Activated CD4-positive, alpha-beta T cell treated with anti-CD3 and anti-CD28 coated beads, Interleukin-2, amount 50 U/mL, for 48 hours (primary cell): ENCODE measurements around the gene SPATA13.
A peak's percentile ranks its signal among the peaks of the same experiment; 100 is the strongest.

Experiments
- DNase-seq, 2 experiments: peaks; one replicate each; pipeline ENCODE4 v3.0.0-alpha.2; 2020

The SPATA13 gene

DNA sequence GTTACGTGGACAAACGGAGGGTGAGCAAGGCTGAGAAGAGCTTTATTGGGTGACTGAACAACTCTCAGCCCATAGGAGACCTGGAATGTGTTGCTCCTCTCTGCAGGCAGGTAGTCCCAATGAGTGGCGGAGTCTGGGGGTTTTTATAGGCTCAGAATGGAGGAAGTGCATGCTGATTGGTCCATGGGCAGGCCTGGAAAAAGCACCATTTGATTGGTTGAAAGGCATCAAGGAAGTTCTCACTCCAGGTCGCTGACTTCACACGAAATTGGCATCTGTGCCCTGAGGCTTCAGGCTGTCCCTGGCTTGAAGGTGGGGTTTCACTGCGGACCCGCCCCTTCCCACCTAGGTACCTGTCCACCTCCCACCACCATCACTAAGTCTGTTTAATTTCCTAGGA lies 65.4 kb downstream of the SPATA13 start:
- DNase-seq: no peak

DNA sequence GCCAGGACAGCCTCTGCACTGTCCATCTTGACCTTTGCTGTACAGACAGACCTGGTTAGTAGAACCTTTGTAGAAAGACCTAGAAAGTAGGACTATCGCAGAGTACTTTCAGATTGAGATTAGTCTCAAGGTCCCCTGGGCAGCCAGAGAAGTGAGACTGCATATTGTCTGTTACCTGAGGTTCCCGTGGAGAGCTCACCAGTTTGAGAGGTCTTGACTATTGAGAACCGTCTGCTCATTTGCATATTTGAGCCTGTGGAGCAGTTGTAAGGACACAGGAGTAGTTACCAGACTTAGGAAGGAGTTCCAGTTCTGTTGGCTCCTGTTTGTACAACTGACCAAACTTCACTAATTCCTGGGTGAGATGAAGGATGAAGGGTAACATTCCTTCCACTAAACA lies 66.2 kb downstream of the SPATA13 start:
- no peak for DNase-seq

DNA sequence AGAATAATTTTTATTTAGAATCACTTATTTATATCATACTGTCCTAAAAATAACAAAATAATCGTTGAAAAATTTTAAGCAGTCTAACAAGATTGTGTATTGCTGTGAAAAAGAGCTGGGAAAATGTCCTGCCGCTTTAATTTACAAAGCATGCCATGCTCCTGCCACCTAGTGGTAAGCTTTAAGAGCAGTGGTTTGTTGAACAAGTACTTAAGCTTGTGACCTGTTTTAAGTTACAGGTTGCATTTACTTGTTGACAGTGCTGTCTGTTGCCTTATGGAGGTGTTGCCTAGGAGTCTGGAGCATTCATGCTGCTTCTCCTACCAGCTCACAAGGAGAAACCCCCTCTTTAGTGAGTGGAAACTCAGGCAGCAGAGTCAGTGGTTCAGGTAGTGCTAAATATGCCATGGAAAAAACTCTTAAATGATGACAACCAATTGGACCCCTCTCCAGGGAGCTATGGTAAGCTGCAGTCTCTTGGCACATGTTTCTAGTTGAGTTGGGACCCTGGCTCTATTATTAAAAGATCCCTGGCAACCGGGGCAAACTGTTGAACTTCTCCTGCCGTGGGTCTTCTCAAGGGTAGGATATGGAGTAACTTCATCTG lies 68.4 kb downstream of the SPATA13 start:
- peak in 1 of 2 experiments; percentile 25 for DNase-seq

DNA sequence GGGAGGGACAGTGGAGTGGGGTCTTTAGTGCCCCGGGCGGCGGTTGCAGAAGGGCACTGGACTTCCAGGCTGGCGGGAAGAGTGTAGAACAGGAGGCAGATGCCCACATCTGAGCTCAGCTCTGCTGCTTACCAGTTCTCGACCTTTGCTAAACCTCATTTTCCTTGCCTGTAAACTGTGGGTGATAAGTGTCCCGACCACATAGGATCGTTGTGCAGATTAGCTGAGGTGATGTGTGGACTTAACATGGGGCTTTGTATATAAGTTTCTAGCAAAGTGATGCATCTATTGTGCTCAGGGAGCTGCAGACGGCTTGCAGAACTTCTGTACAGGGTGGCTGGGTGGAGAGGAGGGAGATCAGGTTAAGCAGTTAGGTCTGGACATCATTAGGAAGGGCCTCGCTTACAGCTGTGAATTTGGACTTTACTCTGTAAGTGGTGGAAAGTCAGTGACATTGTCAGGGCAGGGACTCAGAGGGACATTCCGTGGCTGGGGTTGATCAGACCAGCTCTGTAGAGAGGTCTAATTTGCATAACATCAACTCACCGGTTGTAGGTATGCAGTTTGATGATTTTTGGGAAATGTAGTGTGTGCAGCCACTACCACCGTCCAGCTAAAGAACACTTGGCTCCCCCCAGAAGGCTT lies 70.0 kb downstream of the SPATA13 start:
- no peak for DNase-seq

DNA sequence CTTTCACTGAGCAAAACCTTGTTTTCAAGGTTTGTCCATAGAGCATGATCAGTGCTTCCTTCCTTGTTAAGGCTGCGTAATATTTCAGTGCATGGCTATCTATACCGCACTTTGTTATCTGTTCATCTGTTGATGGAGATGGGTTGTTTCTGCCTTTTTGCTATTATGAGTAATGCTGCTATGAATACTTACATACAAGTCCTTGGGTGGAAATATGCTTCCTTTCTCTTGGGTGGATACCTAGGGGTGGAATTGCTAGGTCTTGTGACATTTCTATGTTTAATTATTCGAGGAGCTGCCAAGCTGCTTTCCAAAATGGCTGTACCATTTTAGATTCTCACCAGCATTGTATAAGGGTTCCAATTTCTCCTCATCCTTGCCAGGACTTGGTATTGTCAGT lies 70.9 kb downstream of the SPATA13 start:
- DNase-seq: no peak

DNA sequence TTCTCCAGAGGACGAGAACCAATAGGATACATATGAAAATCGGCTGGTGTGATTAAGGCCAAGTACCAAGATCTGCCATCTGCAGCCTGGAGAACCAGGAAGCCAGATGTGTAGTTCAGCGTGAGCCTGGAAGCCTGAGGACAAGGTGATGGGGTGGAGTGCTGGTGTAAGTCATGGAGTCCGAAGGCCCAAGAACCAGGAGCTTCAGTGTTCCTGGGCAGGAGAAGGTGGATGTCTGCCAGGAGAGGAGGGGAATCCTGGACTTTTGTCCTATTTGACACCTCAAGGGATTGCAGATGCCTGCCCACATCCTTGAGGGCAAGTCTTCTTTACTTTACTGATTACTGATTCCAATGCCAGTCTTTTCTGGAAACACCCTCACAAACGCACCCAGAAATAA lies 71.5 kb downstream of the SPATA13 start:
- DNase-seq: no peak

DNA sequence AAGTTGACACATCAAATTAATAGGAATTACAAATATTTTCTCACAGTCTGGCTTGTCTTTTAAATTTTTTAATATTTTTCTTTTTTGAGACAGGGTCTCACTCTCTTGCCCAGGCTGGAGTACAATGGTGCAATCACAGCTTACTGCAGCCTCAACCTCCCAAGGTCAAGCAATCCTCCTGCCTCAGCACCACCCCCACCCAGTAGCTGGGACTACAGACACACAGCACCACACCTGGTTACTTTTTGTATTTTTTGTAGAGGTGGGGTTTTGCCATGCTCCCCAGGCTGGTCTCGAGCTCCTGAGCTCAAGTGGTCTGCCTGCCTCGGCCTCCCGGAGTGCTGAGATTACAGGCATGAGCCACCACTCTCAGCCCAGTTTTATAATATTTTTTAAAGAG lies 72.0 kb downstream of the SPATA13 start:
- no peak for DNase-seq

DNA sequence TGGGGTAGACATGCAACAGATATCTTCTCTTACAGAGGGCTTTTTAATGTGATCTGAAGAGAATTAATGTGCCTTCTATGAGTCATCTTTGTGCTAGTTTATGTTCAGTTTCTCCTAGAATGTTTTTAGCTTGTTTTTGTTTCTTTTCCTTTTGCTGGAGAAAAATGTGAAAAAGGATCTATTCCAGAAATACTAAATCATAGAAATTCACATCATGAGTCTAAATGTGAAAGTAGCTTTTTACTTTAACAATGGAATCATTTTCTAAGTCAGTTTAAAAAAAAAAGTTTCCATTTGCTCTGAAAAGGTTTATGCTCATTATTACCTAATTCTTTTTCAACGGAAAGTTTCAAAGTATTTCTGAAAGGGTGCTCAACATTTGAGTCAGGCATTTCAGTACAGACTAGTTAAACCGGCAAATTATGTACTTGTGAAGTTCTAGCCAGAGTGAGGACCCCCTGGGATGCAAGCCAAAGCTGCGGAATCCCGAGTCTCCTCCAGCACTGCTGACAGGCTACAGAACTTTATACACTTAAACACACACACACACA lies 72.9 kb downstream of the SPATA13 start:
- no peak for DNase-seq

DNA sequence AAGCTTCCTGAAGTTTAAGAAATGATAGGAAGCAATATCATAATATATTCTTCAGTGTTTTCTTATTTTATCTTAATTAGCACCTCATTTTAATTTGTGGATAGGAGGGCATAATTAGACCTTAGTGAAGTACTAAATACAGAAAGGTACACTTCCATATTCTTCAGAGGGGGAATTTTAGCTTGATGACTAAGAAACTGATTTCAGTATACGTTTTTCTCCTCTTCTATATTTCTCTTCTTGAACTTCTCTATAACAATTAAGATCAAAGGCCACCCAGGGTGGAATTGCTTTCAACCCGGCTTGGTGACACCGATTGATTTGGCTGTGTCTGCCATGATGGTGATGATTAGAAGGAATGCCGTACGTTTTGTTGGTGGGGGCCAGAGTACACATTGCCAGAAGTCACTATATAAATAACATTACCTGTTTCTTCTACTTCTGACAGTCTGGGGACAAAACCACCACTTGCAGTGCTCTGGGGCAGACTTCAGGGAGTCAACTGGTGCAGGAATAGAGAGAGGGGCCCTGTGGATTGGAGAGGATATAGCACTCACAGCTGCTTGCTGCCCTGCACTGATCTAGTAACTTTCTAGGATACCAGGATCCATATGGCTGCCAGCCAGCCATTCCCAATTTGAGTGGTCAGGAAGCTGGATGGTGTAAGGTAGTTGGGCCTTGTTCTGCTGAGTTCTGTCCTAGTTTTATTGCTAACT lies 73.8 kb downstream of the SPATA13 start:
- DNase-seq: no peak

DNA sequence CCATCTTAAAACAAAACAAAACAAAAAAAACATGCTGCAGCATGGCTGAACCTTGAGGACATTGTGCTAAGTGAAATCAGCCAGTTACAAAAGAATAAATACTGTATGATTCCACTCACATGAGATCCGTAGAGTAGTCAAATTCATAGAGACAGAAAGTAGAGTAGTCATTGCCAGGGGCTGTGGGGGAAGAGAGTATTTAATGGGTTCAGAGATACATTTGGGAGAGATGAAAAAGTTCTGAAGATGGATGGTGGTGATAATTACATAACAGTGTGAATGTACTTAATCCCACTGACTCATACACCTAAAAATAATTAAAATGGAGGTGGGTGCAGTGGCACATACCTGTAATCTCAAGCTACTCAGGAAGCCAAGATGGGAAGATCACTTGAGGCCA lies 76.8 kb downstream of the SPATA13 start:
- no peak for DNase-seq

DNA sequence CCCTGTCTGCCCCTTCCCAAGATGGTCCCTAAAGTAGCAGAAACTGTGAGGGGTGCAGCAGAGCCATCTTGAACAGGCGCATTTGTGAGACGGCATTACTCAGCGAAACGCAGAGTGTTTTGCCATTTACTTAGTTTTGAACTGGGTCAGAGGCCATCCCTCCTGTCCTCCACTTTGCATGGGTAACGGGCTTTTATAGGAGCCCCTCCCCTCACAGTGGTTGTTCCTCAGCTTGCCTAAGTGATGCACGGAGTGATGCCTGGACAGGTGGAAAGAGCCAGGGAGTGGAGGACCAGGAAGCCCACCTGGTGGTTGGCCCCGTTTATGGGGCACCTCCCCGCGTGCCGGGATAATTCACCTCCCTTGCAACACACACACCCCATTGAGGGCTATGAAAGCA lies 80.8 kb downstream of the SPATA13 start:
- no peak for DNase-seq

DNA sequence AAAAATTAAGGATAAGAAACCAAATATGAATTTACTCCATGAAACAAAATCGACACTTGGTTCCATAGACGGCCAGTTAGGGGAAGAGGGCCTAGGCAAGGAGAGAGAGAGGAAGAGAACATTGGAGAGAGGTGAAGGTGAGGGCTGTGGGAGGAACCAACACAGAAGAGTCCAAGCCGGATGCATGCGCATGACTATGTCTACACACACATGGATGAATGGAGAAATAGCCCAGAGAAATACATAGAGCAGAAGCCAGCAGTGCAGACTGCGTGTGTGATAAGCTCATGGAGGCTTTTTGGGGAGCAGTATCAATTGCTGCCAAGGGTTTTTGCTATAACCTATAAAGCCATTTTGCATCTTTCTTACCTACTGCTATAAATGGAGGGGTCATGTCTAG lies 81.6 kb downstream of the SPATA13 start:
- DNase-seq: no peak

DNA sequence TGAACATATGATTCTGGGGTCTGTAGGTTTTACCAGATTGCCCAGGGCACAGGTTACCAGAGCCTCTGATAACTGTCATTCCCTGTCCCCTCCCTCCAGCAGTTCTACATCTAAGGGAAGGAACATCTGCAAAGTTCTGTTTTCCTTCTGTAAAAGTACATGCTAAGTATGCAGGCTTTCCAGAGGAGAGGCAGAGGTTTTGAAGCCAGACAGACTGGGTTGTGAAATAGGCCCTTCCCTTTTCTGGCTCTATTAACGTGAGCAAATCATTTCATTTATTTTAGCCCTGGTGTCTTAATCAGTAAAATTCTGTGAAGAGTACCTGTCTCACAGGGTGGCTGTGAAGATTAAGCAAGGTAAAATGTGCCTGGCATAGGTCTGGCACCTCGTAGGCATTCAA lies 82.8 kb downstream of the SPATA13 start:
- DNase-seq: no peak

DNA sequence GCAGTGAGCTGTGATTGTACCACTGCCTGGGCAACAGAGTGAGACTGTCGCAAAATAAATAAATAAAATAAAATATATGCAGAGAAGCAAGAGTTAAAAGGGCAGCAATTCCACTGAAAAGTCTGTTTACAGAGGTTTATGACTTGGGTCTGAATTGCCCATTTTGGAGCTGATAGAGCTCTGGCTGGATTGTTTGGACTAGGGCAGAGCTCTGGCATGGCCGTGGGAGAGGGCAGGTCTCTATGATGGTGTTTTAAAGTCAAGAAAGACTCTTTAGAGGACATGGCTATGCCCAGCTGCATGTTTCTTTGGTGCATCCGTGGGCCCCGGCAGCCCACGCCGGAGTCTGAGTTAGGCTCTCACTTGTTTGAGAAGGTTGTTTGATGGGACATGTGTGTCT lies 84.3 kb downstream of the SPATA13 start:
- no peak for DNase-seq

DNA sequence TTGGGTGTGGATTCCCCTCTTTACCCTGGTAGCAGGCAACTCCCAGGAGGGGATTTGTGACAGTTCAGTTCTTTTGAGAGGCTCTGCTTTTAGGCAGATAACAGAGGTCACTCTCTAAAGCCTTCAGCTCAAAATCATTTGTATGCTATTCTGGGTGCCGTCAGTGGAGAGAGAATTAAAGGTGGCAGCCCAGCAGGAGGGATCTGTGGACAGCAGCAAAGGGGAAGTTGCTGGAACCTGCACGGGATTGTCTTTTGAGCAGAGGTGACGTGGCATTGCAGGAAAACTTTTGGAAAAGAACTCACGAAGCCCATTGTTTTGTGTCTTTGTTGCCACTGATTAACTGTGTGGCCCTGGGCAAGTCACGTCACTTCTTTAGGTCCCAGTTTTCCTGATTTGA lies 86.5 kb downstream of the SPATA13 start:
- DNase-seq: no peak

DNA sequence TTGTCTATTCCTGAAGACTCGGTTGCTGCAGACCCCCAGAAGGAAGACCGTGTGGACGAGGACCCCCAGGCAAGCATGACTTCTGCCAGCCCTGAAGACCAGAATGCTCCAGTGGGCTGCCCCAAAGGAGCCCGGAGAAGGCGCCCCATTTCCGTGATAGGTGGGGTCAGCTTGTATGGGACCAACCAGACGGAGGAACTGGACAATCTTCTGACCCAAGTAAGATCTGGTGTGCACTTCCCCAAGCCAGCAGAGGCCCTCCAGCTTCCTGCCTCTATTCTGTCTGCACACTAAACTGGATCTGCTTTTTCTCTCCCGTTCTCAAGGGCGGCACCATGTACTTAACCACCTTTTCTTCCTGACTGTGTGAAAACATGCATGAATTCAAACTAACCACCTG lies 89.1 kb downstream of the SPATA13 start:
- DNase-seq: no peak

DNA sequence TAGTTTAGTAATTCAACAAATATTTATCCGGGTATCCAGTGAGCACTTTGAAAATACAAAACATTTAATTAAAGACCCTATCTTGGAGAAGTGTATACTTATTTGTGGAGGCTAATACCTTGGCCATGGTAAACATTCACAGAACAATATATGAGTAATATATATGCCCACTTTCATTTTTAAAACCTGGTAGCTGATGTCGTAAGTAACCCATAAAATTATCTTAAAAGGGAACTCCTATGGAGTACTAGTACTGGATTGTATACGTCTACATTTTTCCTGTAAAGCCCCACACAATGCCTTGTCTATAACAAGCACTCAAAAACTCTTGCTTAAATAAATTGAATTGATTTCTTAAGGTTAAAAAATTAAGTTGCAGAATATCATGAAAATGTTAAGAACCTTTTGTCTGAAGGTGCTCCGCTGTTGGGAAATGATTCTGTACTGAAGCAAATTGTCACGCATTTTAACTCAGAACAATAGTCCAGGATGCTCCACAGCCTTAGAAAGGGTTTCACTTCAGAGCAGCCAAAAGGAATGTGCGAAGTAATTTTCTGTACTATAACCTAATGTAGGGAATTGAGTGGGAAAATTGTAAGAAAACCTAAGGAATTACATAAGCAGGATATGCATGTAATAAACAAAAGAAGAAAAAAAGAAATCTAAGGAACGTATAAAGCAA lies 90.0 kb downstream of the SPATA13 start:
- DNase-seq: no peak

DNA sequence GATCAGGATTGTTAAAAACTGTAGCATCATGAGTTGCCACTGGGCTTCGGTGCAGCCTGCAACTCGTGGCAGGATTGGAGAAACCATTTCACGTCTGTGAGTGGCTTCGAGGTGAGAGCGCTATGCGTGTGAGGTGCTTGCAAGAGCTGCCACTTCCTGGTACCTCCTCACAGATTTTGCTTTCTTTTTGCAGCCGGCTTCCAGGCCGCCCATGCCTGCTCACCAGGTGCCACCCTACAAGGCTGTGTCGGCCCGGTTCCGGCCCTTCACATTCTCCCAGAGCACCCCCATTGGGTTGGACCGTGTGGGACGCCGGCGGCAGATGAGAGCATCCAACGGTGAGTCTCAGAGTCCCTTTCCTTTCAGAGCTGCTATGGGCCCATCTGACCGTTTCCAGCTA lies 91.0 kb downstream of the SPATA13 start:
- peak; percentile 71 to 80 for DNase-seq

DNA sequence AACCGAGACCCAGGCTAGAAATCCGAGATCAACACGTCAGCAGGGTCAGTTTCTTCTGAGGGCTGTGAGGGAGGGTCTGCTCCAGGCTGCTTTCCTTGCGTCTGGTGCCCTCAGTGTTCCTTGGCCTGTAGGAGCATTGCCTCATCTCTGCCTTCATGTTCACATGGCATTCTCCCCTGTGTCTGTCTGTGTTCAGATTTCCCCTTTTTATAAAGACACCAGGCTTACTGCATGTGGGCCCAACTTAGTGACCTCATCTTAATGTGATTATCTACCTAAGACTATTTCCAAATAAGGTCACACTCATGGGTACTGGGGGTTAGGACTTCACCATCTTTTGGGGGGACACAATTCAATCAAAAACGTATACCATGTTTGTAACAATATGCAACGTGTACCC lies 91.6 kb downstream of the SPATA13 start:
- DNase-seq: no peak

DNA sequence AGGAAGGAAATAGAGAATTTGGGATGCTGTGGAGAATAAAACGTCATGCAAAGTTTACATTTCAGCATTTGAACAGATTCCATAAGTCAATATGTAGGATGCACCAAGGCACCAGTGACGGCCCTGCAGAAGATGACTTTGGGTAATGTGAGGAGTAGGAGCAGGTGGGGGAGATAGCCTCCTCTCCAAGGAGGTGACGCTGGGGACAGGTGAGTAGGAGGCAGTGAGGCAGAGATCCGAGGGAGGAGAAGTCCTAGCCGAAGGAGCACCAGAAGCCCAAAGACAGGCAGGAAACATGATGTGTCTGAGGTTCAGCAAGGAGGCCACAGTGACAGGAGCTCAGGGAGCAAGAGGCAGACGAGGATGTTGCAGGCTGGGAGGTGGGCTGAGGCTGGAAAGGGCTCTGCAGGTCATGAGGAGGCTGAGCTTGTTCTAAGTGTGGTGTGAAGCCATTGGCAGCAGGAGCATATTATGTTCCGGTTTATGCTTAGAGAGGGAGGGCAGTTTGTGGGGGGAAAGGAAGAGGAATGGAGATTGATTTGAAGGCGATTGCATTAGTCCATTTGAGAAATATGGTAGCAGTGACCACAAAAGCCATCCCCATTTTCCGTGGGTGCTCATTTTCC lies 93.1 kb downstream of the SPATA13 start:
- peak in 1 of 2 experiments; percentile 34 for DNase-seq

DNA sequence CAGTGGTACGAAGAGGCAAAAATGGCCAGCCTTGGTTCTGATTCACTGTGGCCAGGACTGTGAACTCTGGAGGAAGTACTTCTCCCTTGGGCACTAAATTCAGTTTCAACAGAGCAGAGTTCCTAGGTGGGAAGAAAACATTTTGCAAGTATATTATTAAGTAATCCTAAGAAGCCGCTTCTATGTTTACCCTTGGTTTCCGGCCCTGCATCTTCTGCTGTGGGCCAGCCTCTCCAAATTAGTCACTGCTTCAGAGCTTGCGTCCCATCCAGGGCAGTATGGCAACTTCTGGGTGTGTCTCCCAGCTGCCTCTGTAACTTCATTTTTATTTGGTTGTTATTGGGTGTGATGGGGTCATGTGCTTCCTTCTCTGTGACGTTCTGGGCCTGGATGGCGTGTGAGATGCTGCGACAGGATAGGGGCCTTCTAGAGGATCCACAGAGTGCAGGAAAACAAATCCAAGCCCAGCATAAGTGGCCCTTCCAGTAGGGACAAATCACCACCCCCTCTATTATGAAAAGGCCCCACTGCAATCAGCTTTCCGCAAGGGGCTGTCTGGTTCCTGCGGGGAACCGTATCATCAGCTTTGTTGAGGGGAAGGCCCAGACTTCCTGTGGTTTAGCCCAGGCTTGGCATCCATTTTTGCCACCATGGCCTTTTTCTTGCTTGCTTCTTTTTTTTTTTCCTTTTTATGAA lies 93.8 kb downstream of the SPATA13 start:
- peak in 1 of 2 experiments; percentile 66 for DNase-seq

DNA sequence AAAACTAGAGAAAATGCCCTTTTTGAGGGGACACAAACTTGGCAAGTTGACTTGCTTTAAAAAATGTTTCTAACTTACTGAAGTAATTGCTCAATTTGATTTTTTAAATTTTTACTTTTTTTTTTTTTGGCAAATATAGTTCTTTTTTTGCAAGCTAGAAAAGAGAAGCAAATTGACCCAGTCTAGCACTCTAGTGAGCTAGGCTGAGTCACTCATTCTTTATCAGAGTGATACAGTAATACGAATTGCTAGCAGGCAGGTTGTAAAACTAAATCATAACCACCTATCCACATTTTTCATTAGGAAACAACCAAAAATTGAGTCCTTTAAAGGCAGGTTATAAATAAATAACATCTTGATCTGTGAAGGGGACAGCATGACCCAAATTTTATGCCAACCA lies 97.0 kb downstream of the SPATA13 start:
- no peak for DNase-seq
